ENCODE data around the gene TNIP2.
"Not testable (repeated sequence)": the region's sequence is repeated elsewhere in the genome, so short reads cannot be mapped to it uniquely, and the experiment has no call there.

TNIP2 gene

GRCh38 chr4:2768921-2769336, 12.8 kb upstream of the TNIP2 start:
- DNase-seq (ENCODE audit: low read depth), result no peak

DNA sequence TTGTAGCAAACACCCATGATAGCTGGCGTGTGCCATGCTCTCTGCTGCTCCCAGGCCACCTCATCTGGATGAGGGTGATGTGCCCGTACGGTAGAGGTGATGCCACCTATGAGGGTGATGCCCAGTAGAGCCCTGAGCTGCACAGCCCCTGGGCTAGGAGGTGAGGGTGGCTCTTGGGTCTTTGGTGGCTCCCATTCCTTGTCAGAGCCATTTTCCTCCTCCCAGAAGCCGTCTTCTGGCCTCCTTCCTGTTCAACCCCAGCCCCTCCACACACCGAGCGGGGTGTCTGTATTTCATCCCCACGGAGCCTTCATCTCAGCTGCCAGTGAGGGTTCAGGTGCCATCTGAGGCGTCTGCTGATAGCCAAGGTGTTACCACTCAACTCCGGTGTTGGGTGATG, 12.0 kb upstream of the TNIP2 start:
- no peak for DNase-seq (ENCODE audit: low read depth)

- DNase-seq (ENCODE audit: low read depth), result no peak
Measured at GRCh38 chr4:2767705-2768074, 11.6 kb upstream of the TNIP2 start.

GRCh38 chr4:2767046-2767704, 11.0 kb upstream of the TNIP2 start:
- DNase-seq (ENCODE audit: low read depth), result no peak

- no peak for DNase-seq (ENCODE audit: low read depth)
Measured at GRCh38 chr4:2765832-2766526, 9.8 kb upstream of the TNIP2 start.

DNA sequence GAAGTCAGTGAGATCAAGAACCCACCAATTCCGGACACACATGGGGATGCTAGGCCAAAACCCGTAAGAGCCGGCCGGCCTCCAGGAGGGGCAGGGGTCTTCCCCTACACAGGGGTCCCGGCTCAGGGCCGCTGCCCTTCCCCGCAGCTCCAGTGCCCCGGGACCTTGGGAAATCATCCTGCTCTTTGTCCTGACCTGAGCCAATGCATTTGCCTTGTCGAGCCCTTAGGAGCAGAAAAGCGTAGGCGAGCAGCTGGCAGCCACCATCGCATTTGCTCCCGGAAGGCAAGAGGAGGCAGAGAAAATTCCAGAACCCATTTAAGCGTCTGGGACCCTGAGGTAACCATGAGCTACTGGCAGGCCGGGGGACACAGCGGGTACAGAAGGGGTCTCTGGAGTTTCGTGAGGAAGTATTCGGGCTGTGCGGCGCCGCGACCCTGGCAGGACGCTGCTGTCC, 7.4 kb upstream of the TNIP2 start:
- no peak for DNase-seq (ENCODE audit: low read depth)

DNA sequence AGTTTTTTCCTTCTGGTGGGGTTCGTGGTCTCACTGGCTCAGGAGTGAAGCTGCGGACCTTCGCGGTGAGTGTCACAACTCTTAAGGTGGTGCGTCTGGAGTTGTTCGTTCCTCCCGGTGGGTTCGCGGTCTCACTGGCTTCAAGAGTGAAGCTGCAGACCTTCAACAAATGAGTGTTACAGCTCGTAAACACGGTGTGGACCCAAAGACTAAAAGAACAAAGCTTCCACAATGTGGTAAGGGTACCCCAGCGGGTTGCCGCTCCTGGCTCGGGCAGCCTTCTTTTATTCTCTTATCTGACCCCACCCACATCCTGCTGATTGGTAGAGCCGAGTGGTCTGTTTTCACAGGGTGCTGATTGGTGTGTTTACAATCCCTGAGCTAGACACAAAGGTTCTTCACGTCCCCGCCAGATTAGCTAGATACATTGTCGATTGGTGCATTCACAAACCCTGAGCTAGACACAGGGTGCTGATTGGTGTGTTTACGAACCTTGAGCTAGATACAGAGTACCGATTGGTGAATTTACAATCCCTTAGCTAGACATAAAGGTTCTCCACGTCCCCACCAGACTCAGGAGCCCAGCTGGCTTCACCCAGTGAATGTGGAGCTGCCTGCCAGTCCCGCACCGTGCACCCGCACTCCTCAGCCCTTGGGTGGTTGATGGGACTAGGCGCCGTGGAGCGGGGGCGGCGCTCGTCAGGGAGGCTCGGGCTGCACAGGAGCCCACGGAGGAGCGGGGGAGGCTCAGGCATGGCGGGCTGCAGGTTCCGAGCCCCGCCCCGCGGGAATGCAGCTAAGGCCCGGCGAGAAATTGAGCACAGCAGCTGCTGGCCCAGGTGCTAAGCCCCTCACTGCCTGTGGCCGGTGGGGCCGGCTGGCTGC, 6.6 kb upstream of the TNIP2 start:
- not testable (repeated sequence) for DNase-seq (ENCODE audit: low read depth)

DNA sequence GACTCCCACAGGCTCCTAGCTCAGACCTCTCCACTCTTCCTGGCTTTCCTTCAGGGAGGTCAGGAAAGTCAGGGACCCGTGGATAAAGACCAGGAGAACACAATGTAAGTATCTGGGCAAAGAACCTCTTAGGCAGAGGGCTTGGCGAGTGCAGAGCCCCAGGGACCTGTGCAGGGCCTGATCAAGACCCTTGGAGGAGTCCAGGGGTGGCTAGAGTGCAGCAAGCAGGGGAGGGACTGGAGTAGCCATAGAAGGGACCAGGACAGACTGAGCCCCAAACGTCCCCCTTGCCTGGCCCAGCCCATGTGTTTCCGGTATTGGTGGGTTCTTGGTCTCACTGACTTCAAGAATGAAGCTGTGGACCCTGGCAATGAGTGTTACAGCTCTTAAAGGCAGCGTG, 5.9 kb upstream of the TNIP2 start:
- DNase-seq (ENCODE audit: low read depth), result no peak

GRCh38 chr4:2761035-2761923, 5.1 kb upstream of the TNIP2 start:
- no peak for DNase-seq (ENCODE audit: low read depth)

DNA sequence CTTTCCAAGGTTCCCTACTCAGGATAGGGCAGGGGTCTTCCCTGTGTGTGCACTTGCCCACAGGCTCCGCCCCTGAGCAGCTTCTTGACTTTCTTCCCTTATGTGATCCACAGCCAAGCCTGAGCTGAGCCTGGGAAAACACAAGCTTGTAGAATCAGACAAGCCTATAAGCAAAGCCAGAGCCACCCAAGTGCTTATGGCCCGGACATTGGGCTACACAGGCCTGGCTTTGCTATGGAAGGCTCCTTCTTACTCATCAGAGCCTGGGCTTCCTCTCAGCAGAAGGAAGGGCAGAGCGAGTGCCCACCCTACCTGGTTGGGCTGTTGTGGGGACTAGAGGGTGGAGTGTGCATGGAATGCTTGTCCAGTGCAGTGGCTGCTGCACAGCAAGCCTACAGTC, 1.3 kb upstream of the TNIP2 start:
- no peak for DNase-seq (ENCODE audit: low read depth)

- no peak for DNase-seq (ENCODE audit: low read depth)
Measured at GRCh38 chr4:2756691-2757350, 685 bp upstream of the TNIP2 start.

DNA sequence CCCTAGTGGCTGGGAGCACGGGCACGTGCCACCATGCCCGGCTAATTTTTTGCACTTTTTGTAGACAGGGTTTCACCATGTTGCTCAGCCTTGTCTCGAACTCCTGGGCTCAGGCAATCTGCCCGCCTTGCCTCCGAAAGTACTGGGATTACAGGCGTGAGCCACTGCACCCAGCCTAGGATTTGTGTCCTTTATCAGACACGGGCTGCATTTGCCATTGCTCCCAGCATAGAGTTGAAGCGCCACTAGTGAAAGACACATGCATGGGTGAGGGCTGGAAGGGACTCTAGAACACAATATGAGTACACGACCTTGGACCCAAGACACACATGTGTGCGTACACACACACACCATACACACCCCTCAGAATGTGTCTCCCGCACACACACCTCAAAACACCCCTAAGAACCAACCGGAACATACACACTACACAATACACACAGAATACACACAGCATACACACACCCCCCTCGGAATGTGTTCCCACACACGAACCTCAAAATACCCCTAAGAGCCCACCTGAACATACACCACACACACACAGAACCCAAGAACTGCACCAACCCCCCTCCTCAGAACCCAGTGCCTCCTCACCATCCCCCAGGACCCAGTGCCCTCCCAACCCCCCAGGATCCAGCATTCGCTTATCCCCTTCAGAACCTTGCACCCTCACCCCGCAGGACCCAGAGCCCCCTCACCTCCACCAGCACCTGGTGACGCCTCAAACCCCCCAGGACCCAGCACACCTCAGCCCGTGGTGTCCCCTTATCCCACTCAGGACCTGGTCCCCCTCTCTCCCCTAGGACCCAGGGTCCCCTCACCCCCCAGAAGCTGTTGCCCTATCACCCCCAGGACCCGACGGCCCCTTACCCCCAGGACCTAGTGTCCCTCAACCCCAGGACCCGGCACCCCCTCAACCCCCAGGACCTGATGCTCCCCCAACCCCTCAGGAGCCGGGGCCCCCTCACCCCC, 1.0 kb downstream of the TNIP2 start:
- DNase-seq (ENCODE audit: low read depth), result no peak

GRCh38 chr4:2753436-2753835, 2.7 kb downstream of the TNIP2 start:
- DNase-seq (ENCODE audit: low read depth), result no peak

- DNase-seq (ENCODE audit: low read depth), result no peak
Measured at GRCh38 chr4:2750719-2751605, 5.2 kb downstream of the TNIP2 start.

- DNase-seq (ENCODE audit: low read depth), result no peak
Measured at GRCh38 chr4:2746891-2747695, 9.0 kb downstream of the TNIP2 start.

DNA sequence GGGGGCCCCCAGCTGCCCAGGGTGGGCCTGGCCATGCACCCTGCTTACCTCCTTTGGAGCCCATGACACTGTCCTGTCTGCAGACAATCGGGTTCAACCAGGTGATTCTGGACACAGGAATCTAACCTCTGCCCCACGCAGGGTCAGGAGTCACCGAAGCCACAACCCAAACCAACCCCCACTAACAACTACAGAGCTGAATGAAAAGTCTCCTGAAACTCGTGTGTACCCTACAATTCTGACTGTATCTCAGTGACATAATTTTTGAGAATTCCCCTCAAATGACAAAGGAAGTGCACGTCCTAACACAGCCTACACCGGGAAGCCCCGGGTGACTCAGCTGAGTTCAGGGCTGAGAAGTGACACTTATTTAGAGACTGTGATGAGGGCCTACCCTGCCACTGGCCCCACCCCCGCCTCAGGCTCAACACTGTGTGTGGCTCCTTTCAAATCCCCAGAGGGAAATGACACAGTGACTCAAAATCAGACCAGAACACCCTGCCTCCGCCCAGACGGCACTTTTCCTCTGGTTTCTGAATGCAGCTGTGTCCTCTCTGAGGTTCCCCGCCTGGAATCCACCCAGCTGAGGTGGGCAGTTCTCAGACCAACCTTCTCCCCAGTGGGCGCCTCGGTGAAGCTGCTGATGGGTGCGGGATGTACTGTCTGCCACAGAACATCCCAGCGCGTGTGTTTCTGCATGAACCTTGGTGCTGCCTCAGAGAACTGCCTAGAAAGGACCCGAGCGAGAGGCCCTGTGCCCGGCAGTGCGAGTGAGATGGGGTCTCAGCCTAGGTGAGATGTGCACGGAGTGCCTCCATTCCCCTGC, 9.9 kb downstream of the TNIP2 start:
- DNase-seq (ENCODE audit: low read depth), result peak; percentile 74

DNA sequence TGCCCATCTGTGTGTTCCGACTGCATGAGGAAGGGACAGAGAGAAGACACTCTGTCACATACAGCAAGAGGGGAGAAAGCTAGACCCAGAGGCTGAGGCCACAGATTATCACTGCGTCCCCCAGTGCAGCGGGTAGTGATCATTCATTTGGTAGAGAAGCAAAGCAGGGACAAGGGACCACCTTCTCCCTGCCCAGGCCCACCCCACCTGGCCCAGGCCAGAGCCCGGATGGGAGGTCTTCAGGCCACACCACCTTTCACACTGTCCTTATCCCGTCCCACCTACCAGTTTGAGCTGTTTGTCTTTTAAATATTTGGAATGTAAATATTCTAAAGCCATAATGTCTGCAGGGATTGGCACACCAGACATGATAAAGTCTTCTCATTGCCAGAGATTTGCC, 10.6 kb downstream of the TNIP2 start:
- no peak for DNase-seq (ENCODE audit: low read depth)

Measured in activated T-cell treated with anti-CD3 and anti-CD28 coated beads for 1 hour (primary cell).